Right lobe of liver (tissue), 6 donors: ENCODE measurements around the gene RASIP1. TPM values are rescaled to one million over a fixed set of nuclear protein-coding genes. Genes with fewer than 3 reads are reported as not detected.
"Not testable (repeated sequence)": the region's sequence is repeated elsewhere in the genome, so short reads cannot be mapped to it uniquely, and the experiment has no call there.

ENCODE experiments used
- ATAC-seq, 4 donors: fragments of 200-7000 bp; cut with Tn5 transposase; one replicate each; pipeline ENCODE4 v1.9.1; 2020; ENCODE audit warnings: mild to moderate bottlenecking in 4 of 4, moderate library complexity in 4 of 4
- DNase-seq, 3 donors: peaks; one replicate each; pipeline ENCODE4 v3.0.0-alpha.2; 2020
- H3K27ac ChIP-seq, 3 donors: fragments of 200-600 bp; one replicate each; pipeline ENCODE4 v1.8.0; 2022
- H3K27me3 ChIP-seq, 2 donors: fragments of 200-600 bp; one replicate each; pipeline ENCODE4 v1.8.0; 2022
- H3K36me3 ChIP-seq, 4 donors: fragments of 200-600 bp; sonication (generic) in 1 of 4; one replicate each; pipeline versions ENCODE4 v1.5.1 to v1.8.0; 2017 to 2022; ENCODE audit warnings: control low read depth in 1 of 4
- H3K4me1 ChIP-seq, 4 donors: fragments of 200-600 bp; sonication (generic) in 1 of 4; one replicate each; pipeline versions ENCODE4 v1.5.1 to v1.8.0; 2017 to 2022; ENCODE audit warnings: control low read depth in 1 of 4
- H3K4me3 ChIP-seq, 3 donors: fragments of 200-600 bp; one replicate each; pipeline ENCODE4 v1.8.0; 2022
- H3K9me3 ChIP-seq, 4 donors: fragments of 200-600 bp; sonication (generic) in 1 of 4; one replicate each; pipeline versions ENCODE4 v1.5.1 to v1.8.0; 2017 to 2022; ENCODE audit warnings: control low read depth in 1 of 4
- POLR2A ChIP-seq: fragments of 450-650 bp; IDR thresholded peaks from one replicate; pipeline ENCODE4 v1.6.1; 2017; ENCODE audit warnings: antibody characterized with exemption, mild to moderate bottlenecking
- WGBS: methylation state at CpG from one replicate; pipeline ENCODE4 v1.1.6; 2018; ENCODE audit warnings: low coverage, low lambda C conversion rate; ENCODE audit not compliant: insufficient coverage; ENCODE audit errors: missing lambda C conversion rate; 5-methylcytosine and 5-hydroxymethylcytosine counted together
- intact Hi-C, 2 donors: fragments of 100-400 bp; cut with DNase I; formaldehyde crosslinking; loops; one replicate each; pipeline versions ENCODE4 v1.11.2 to v1.14.1; 2022
- total RNA-seq, 6 experiments: library from RNA; depleted of rRNA in 2 of 6; stranded (reverse); fragments of >200 nt in 2 of 6; fragmentation: NEBNext Ultra II Directional in 3 of 6; extraction: Animal tissue kit (Norgen Biotek cat#: 25700) in 3 of 6; gene quantifications; one replicate each; pipeline versions ENCODE4 v1.1.0 to v1.2.4, GENCODE V29; 2016 to 2023
- TF ChIP-seq, protein P1 (sequence below), 4 donors: fragments of 200-600 bp in 3 of 4; fragments of 450-650 bp in 1 of 4; IDR thresholded peaks; one replicate each; pipeline versions ENCODE4 v1.5.1 to v1.8.0; 2016 to 2022; ENCODE audit warnings: antibody characterized with exemption in 4 of 4, mild to moderate bottlenecking in 2 of 4
- donor health status: DM: no; HTN: yes; CAD: no.
- donor health status: DM: no; HTN: no; CAD: no.
- donor health status: DM: no; HTN: no; CAD: no.
- donor health status: DM: no; HTN: yes; CAD: no.
- donor health status: DM: no; HTN: yes; CAD: no.

The RASIP1 gene
- total RNA-seq, 6 experiments from 2014 or later, result 2.7 to 6.7 (median 4.9) TPM

DNA sequence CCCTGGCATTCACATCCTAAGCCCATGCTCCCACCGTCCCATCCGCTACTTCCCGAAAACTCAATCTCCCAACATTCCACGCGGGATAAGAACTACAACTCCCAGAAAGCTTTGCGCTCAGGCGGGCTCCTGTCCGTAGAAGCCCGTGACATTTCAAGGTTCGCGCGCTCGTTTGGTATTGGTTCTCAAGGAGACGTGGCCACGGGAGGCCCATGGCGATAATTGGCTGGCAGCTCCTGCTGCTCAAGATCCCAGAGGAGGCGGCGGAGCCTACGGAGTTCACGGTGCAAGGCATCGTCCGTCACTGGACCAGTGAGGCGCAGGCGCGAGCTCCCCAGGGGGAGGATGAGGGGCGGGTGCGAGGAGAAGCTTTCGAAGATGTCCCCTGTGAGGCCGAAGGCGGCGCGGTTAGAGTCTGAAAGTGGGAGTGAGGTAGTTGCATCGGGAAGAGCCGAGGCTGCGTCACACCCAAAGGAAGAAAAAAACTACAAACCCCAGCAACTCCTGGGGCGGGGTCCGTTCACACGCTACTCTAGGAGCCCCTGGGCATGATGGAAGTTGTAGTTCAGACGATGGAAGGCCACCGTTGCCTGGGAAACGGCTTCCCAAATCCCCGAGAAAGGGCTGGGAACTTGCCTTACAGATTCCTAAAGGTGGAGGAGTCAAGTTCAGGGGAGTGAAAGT is 19.7 kb downstream of the RASIP1 start:
- peak; percentile 96 to 98 (median 98) for DNase-seq
- no peaks in the 10 kb centered on the region for H3K9me3 ChIP-seq
- intact Hi-C loops, result no loop called here
- WGBS, result 15% methylated on average over 33 of the region's 42 CpGs
- H3K4me3 ChIP-seq, result peak overlapping the region; percentile 43 to 63 (median 59)
- H3K27ac ChIP-seq, result peak overlapping the region; percentile 33 to 62 (median 62)
- no peaks in the 10 kb centered on the region for H3K36me3 ChIP-seq
- peak; percentile 80 to 91 (median 88) for ATAC-seq
- TF ChIP-seq POLR2A, result no peak
- TF ChIP-seq, protein P1, sequence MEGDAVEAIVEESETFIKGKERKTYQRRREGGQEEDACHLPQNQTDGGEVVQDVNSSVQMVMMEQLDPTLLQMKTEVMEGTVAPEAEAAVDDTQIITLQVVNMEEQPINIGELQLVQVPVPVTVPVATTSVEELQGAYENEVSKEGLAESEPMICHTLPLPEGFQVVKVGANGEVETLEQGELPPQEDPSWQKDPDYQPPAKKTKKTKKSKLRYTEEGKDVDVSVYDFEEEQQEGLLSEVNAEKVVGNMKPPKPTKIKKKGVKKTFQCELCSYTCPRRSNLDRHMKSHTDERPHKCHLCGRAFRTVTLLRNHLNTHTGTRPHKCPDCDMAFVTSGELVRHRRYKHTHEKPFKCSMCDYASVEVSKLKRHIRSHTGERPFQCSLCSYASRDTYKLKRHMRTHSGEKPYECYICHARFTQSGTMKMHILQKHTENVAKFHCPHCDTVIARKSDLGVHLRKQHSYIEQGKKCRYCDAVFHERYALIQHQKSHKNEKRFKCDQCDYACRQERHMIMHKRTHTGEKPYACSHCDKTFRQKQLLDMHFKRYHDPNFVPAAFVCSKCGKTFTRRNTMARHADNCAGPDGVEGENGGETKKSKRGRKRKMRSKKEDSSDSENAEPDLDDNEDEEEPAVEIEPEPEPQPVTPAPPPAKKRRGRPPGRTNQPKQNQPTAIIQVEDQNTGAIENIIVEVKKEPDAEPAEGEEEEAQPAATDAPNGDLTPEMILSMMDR (IDR thresholded peaks at IDR 0.05), result no peak
- no peaks in the 10 kb centered on the region for H3K4me1 ChIP-seq
- H3K27me3 ChIP-seq, result no peaks in the 10 kb centered on the region

DNA sequence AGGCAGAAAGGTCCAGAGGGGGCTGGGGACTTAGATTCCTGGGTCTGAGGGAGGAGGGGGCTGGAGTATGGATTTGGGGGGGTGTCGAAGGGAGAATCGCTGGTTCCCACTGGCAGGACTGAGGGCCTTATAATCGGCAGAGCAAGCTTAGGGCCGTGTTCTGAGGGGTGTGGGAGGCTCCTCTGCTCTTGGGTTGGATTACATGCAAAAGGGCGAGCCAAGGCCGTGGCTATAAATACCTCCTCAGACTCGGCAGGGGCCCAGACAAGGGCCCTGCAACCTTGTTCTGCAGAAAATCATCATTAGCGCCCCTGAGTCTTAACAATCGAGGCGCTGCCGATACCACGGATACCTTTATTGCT is 20.2 kb downstream of the RASIP1 start:
- DNase-seq (no peak), ATAC-seq (no peak)
- Histone ChIP-seq H3K27ac (peak overlapping the region in 1 of 3 donors; percentile 33), H3K4me1 (no peaks in the 10 kb centered on the region), H3K9me3 (no peaks in the 10 kb centered on the region), H3K27me3 (no peaks in the 10 kb centered on the region), H3K4me3 (peak overlapping the region in 1 of 3 donors; percentile 59), H3K36me3 (no peaks in the 10 kb centered on the region)
- intact Hi-C loops, result no loop called here
- TF ChIP-seq POLR2A, result no peak
- TF ChIP-seq, protein P1 (IDR thresholded peaks at IDR 0.05), result no peak
- 20% methylated on average over 2 of the region's 12 CpGs for WGBS

DNA sequence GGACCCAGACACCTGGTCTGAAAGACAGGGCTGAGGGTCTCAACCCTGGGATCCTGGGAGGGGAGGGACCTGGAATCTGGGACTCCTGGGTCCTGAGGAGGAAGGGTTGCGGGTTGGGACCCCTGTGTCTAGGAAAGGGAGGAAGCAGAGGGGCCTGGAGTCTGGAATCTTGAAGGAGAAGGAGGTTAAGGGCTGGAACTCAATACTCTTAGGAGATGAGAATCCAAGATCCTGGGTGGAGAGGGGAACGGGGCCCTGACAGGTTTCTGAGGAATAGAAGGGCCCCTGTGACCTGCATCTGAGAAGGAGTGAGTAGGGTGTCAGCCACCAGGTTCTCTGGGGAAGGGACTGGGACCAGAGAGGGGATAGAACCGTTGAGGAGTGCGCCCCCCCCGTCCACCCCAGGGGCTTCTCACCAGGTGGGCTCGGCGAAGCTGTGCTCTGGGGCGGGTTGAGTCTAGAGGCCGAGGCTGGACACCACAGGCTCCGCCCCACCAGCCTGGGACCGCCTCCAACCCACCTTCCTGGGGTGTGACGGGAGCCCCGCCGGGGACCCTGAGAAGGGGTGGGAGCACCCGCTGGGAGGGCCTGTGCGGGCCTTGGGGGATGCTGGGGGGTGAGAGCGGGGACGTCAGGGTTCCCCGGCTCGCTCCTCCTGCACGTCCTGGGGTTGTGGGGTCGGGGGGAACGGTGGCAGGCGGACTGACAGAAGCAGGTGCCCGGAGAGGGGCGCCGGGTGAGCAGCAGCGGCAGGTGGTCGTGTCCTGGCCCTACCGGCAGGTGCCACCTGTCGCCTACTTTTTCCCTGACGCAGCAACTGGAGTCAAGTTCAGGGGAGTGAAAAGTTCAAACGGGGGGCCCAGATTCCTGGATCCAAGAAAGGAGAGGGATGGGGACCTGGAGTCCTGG is 20.9 kb downstream of the RASIP1 start, which contains the start of gene MAMSTR:
Gene MAMSTR (minus strand): TSS at position 463 of the 909 bp plus-strand sequence. CDS start 694 bp downstream, outside the sequence.
- no peaks in the 10 kb centered on the region for H3K36me3 ChIP-seq
- DNase-seq (no peak), ATAC-seq (no peak)
- no peaks in the 10 kb centered on the region for H3K27me3 ChIP-seq
- H3K4me3 ChIP-seq, result peak within 1 kb of the TSS in 2 of 3 donors; percentile 59 to 63
- H3K9me3 ChIP-seq, result no peaks in the 10 kb centered on the region
- WGBS, result 85% methylated on average over 12 of the region's 33 CpGs
- TF ChIP-seq POLR2A, result no peak
- TF ChIP-seq, protein P1 (IDR thresholded peaks at IDR 0.05), result no peak
- H3K4me1 ChIP-seq, result peaks cover 0 to 3% (median 0%) of the 10 kb centered on the region in 4 donors
- H3K27ac ChIP-seq, result peak within 1 kb of the TSS in 2 of 3 donors; percentile 33 to 62
- intact Hi-C loops, result no loop called here

DNA sequence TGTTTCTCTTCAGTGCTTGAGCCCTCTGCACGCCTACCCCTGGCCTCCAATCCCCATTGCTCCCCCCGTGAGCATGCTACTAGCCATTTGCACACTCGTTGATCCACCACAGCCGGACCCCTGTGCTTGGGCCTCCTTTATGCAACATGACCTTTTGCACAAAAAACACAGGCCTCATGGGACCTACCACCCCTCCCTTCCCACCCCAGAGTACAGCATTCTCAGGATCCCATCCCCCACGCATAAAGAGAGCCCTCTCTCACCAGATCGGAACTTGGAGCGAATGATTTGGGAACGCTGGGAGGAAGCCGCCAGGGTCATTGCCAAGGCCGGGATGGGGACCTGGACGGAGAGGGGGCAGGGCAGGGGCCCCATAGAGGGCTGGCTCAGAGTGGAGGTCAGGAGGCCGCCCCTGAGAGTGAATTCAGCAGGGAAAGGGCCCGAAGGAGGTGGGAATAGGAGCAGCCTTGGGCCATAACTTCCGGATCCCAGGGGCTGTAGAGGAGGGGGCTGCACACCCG is 21.6 kb downstream of the RASIP1 start:
- Histone ChIP-seq H3K4me1 (peaks cover 0 to 3% (median 0%) of the 10 kb centered on the region in 4 donors), H3K9me3 (no peaks in the 10 kb centered on the region), H3K4me3 (no peak overlapping the region), H3K27ac (no peak overlapping the region), H3K36me3 (no peaks in the 10 kb centered on the region), H3K27me3 (no peaks in the 10 kb centered on the region)
- no peak for ATAC-seq
- 57% methylated on average over 15 of the region's 15 CpGs for WGBS
- TF ChIP-seq, protein P1 (IDR thresholded peaks at IDR 0.05), result no peak
- TF ChIP-seq POLR2A, result no peak
- DNase-seq, result no peak
- intact Hi-C loops, result no loop called here

DNA sequence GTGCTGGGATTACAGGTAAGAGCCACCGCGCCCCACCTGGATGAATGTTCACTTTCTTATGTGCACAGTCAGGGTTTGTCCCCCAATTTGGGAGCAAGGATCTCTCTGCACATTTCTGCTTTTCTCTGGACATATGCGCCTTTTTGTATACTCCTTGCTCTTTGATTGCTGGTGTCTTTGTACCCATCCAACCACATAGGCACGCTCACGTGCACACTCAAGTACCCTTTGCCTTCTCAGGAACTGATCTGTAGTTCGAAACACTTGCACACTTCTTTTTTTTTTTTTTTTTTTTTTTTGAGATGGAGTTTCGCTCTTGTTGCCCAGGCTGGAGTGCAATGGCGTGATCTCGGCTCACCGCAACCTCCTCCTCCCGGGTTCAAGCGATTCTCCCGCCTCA is 22.3 kb downstream of the RASIP1 start:
- ATAC-seq, H3K27me3 ChIP-seq, H3K27ac ChIP-seq, H3K36me3 ChIP-seq, H3K4me1 ChIP-seq, H3K9me3 ChIP-seq, DNase-seq, intact Hi-C loops, H3K4me3 ChIP-seq: not testable (repeated sequence)
- WGBS, result 92% methylated on average over 13 of the region's 13 CpGs
